HG03097 (cell line): ENCODE results near the gene MTCP1.

Source experiments
- ATAC-seq: cut with Tn5 transposase; IDR thresholded peaks from one replicate; pipeline ENCODE4 v1.9.1; 2021; ENCODE audit not compliant: unreplicated experiment, low FRiP score

The MTCP1 gene

GRCh38 chrX:155070975-155071693 lies at the start of gene MTCP1, which contains the start of the genes BRCC3 and CMC4:
Gene MTCP1 (minus strand): TSS chrX:155071136. CDS start chrX:155066010, 5,126 bp downstream.
Gene BRCC3 (plus strand): TSS chrX:155071508. CDS start chrX:155071528, 20 bp downstream.
Gene CMC4 (minus strand): TSS chrX:155071136. CDS start chrX:155064023, 7,113 bp downstream.
- ATAC-seq: peak; percentile 74

- no peak for ATAC-seq
Measured at GRCh38 chrX:155115174-155115819, 44.4 kb upstream of the MTCP1 start.

GRCh38 chrX:155113097-155113496 lies 42.2 kb upstream of the MTCP1 start:
- no peak for ATAC-seq

GRCh38 chrX:155112171-155112570 lies 41.2 kb upstream of the MTCP1 start:
- ATAC-seq: no peak

GRCh38 chrX:155108427-155108826 lies 37.5 kb upstream of the MTCP1 start:
- ATAC-seq: no peak

- ATAC-seq: no peak
Measured at GRCh38 chrX:155105919-155106318, 35.0 kb upstream of the MTCP1 start.

GRCh38 chrX:155094468-155095061 lies 23.6 kb upstream of the MTCP1 start:
- ATAC-seq: no peak

- ATAC-seq: no peak
Measured at GRCh38 chrX:155086961-155087735, 16.2 kb upstream of the MTCP1 start.

GRCh38 chrX:155086202-155086840 lies 15.4 kb upstream of the MTCP1 start:
- no peak for ATAC-seq

GRCh38 chrX:155071694-155072280 lies 851 bp upstream of the MTCP1 start:
- ATAC-seq: peak; percentile 14

GRCh38 chrX:155070663-155070974 lies 317 bp downstream of the MTCP1 start:
- ATAC-seq: peak; percentile 9

GRCh38 chrX:155070038-155070437 lies 898 bp downstream of the MTCP1 start:
- ATAC-seq: no peak

- ATAC-seq: no peak
Measured at GRCh38 chrX:155069414-155069813, 1.5 kb downstream of the MTCP1 start.

- no peak for ATAC-seq
Measured at GRCh38 chrX:155068165-155068564, 2.8 kb downstream of the MTCP1 start.

GRCh38 chrX:155065035-155065734 lies 5.8 kb downstream of the MTCP1 start:
- ATAC-seq: no peak

- ATAC-seq: no peak
Measured at GRCh38 chrX:155061760-155062159, 9.2 kb downstream of the MTCP1 start.

- peak; percentile 58 for ATAC-seq
Measured at GRCh38 chrX:155056877-155057792, 13.8 kb downstream of the MTCP1 start.

- no peak for ATAC-seq
Measured at GRCh38 chrX:155056471-155056870, 14.5 kb downstream of the MTCP1 start.
